HS-5 (cell line): Measurements from ENCODE around the gene CD74.
A peak's percentile ranks its signal among the peaks of the same experiment; 100 is the strongest.

ENCODE experiments used
- DNase-seq: peaks from one replicate; pipeline ENCODE4 v3.0.0-alpha.2; 2012; ENCODE audit warnings: low read depth

The CD74 gene

GRCh38 chr5:150397146-150397781 is 15.4 kb downstream of the CD74 start:
- DNase-seq, result no peak

- DNase-seq, result no peak
Observed at GRCh38 chr5:150396267-150396666, 16.4 kb downstream of the CD74 start.

GRCh38 chr5:150395688-150395975 is 17.1 kb downstream of the CD74 start:
- no peak for DNase-seq

- no peak for DNase-seq
Observed at GRCh38 chr5:150394912-150395687, 17.6 kb downstream of the CD74 start.

GRCh38 chr5:150394131-150394530 is 18.6 kb downstream of the CD74 start:
- no peak for DNase-seq

GRCh38 chr5:150393096-150393645 is 19.5 kb downstream of the CD74 start:
- DNase-seq, result no peak

- DNase-seq, result no peak
Observed at GRCh38 chr5:150392680-150393079, 20.0 kb downstream of the CD74 start.

- DNase-seq, result no peak
Observed at GRCh38 chr5:150391986-150392385, 20.7 kb downstream of the CD74 start.

GRCh38 chr5:150391064-150391834 is 21.5 kb downstream of the CD74 start:
- DNase-seq, result no peak

GRCh38 chr5:150389531-150390266 is 23.0 kb downstream of the CD74 start:
- no peak for DNase-seq

GRCh38 chr5:150386024-150386855 is 26.5 kb downstream of the CD74 start:
- no peak for DNase-seq

GRCh38 chr5:150384701-150385100 is 28.0 kb downstream of the CD74 start:
- no peak for DNase-seq

- DNase-seq, result peak; percentile 28
Observed at GRCh38 chr5:150377964-150378694, 34.6 kb downstream of the CD74 start.

GRCh38 chr5:150376799-150377771 is 35.6 kb downstream of the CD74 start:
- no peak for DNase-seq

- DNase-seq, result no peak
Observed at GRCh38 chr5:150374651-150375050, 38.1 kb downstream of the CD74 start.

GRCh38 chr5:150372639-150373038 is 40.1 kb downstream of the CD74 start:
- DNase-seq, result no peak

GRCh38 chr5:150368526-150368925 is 44.2 kb downstream of the CD74 start:
- no peak for DNase-seq

GRCh38 chr5:150364004-150364403 is 48.7 kb downstream of the CD74 start:
- no peak for DNase-seq

- DNase-seq, result no peak
Observed at GRCh38 chr5:150363185-150363584, 49.5 kb downstream of the CD74 start.
